Measurements from ENCODE around the gene HS3ST5.

GRCh38 chr6:114312931-114313330, 29.9 kb downstream of the HS3ST5 start:
- TF ChIP-seq FOXM1 (IDR thresholded peaks at IDR 0.05; ENCODE audit: borderline replicate concordance) (no peak), BHLHE40 (IDR thresholded peaks at IDR 0.05; ENCODE audit: borderline replicate concordance) (no peak), SP1 (IDR thresholded peaks at IDR 0.05) (no peak), TARDBP (IDR thresholded peaks at IDR 0.05) (no peak), NFRKB (IDR thresholded peaks at IDR 0.05) (no peak), PKNOX1 (IDR thresholded peaks at IDR 0.05) (no peak), FOXK2 (IDR thresholded peaks at IDR 0.05) (no peak), SUZ12 (IDR thresholded peaks at IDR 0.05) (no peak), LEF1 (IDR thresholded peaks at IDR 0.05; ENCODE audit: borderline replicate concordance) (no peak)
